IMR-90 (cell line): Measurements from ENCODE around the gene TSPEAR. TPM values are rescaled to one million over a fixed set of nuclear protein-coding genes. Genes with fewer than 3 reads are reported as not detected.

ENCODE experiments used
- ATAC-seq: fragments of 200-7000 bp; cut with Tn5 transposase; 2 replicates; pipeline ENCODE4 v1.9.1; 2020; ENCODE audit warnings: low read depth, mild to moderate bottlenecking, moderate library complexity
- BruUV-seq: library from RNA; stranded (reverse); fragments of 400-500 nt; replicated peaks from 2 replicates; lab custom pipeline; 2021; lab: Mats Ljungman, UMichigan
- CTCF ChIA-PET: fragments of 300-600 bp; formaldehyde crosslinking; extraction: SDS; loops from one replicate; lab custom pipeline; 2021; ENCODE audit warnings: antibody characterized with exemption; lab: Yijun Ruan, JAX
- POLR2A ChIA-PET: fragments of 300-600 bp; sonication (Branson Sonifier 250); formaldehyde crosslinking; loops from one replicate; lab custom pipeline; 2022; ENCODE audit warnings: antibody characterized with exemption; ENCODE audit not compliant: unreplicated experiment; lab: Charles Lee
- DNase-seq: peaks from one replicate; pipeline ENCODE4 v3.0.0; 2013
- H2AFZ ChIP-seq: replicated peaks from 2 replicates; pipeline ENCODE3; 2013; ENCODE audit warnings: low read length, mild to moderate bottlenecking; ENCODE audit not compliant: poor library complexity
- H2AK5ac ChIP-seq: 2 replicates; pipeline ENCODE4 v1.6.1; 2013; ENCODE audit warnings: low read depth, low read length, inconsistent platforms
- H2AK9ac ChIP-seq: replicated peaks from 2 replicates; pipeline ENCODE3; 2013; ENCODE audit warnings: mild to moderate bottlenecking, low read depth, low read length, moderate library complexity; ENCODE audit not compliant: poor library complexity
- H2BK120ac ChIP-seq: 2 replicates; pipeline ENCODE4 v1.6.1; 2013; ENCODE audit warnings: low read depth, low read length, inconsistent platforms
- H2BK15ac ChIP-seq: 3 replicates; pipeline ENCODE4 v1.6.1; 2013; ENCODE audit warnings: low read depth, low read length, inconsistent platforms
- H2BK20ac ChIP-seq: 2 replicates; pipeline ENCODE4 v1.6.1; 2013; ENCODE audit warnings: low read depth, mild to moderate bottlenecking, inconsistent platforms, low read length, moderate library complexity
- H2BK5ac ChIP-seq: 2 replicates; pipeline ENCODE4 v1.6.1; 2013; ENCODE audit warnings: mild to moderate bottlenecking, low read depth, low read length, inconsistent platforms; ENCODE audit not compliant: poor library complexity, severe bottlenecking
- H3K14ac ChIP-seq: replicated peaks from 2 replicates; pipeline ENCODE4 v1.6.1; 2013; ENCODE audit warnings: low read depth, low read length, inconsistent platforms
- H3K18ac ChIP-seq: 2 replicates; pipeline ENCODE4 v1.6.1; 2013; ENCODE audit warnings: low read depth, low read length, control low read depth
- H3K23ac ChIP-seq: 2 replicates; pipeline ENCODE4 v1.6.1; 2013; ENCODE audit warnings: low read depth, low read length, inconsistent platforms
- H3K27ac ChIP-seq: 2 replicates; pipeline ENCODE4 v1.5.1; 2013; ENCODE audit warnings: mild to moderate bottlenecking, control low read depth, low read length; ENCODE audit not compliant: insufficient read depth
- H3K27me3 ChIP-seq: 2 replicates; pipeline ENCODE4 v1.6.1; 2013; ENCODE audit warnings: low read length; ENCODE audit not compliant: control insufficient read depth, insufficient read depth
- H3K36me3 ChIP-seq: 2 replicates; pipeline ENCODE4 v1.6.1; 2013; ENCODE audit warnings: low read length, mixed read lengths; ENCODE audit not compliant: control insufficient read depth, insufficient read depth
- H3K4ac ChIP-seq: 2 replicates; pipeline ENCODE4 v1.6.1; 2013; ENCODE audit warnings: low read depth, low read length, inconsistent platforms
- H3K4me1 ChIP-seq: 2 replicates; pipeline ENCODE4 v1.6.1; 2013; ENCODE audit warnings: low read length, mixed read lengths; ENCODE audit not compliant: control insufficient read depth, insufficient read depth
- H3K4me2 ChIP-seq: 2 replicates; pipeline ENCODE4 v1.6.1; 2013; ENCODE audit warnings: low read depth, mild to moderate bottlenecking, control low read depth, low read length, moderate library complexity
- H3K4me3 ChIP-seq: 2 replicates; pipeline ENCODE4 v1.5.1; 2013; ENCODE audit warnings: low read depth, mild to moderate bottlenecking, control low read depth, low read length, moderate library complexity; ENCODE audit not compliant: insufficient read depth
- H3K56ac ChIP-seq: 2 replicates; pipeline ENCODE4 v1.6.1; 2013; ENCODE audit warnings: low read length, inconsistent platforms; ENCODE audit not compliant: insufficient read depth; ENCODE audit errors: extremely low read depth
- H3K79me1 ChIP-seq, 2 experiments: 2 replicates each; pipeline ENCODE4 v1.6.1; 2013; ENCODE audit warnings: low read length in 2 of 2, inconsistent platforms in 1 of 2, low read depth in 1 of 2
- H3K9ac ChIP-seq: 2 replicates; pipeline ENCODE4 v1.6.1; 2013; ENCODE audit warnings: low read depth, low read length, control low read depth
- H3K9me1 ChIP-seq: 2 replicates; pipeline ENCODE4 v1.6.1; 2013; ENCODE audit warnings: low read length, inconsistent platforms; ENCODE audit not compliant: insufficient read depth
- H3K9me3 ChIP-seq: 2 replicates; pipeline ENCODE4 v1.6.1; 2013; ENCODE audit warnings: low read length; ENCODE audit not compliant: control insufficient read depth, insufficient read depth
- H4K20me1 ChIP-seq: 2 replicates; pipeline ENCODE4 v1.6.1; 2013; ENCODE audit warnings: low read length, inconsistent platforms; ENCODE audit not compliant: insufficient read depth
- H4K5ac ChIP-seq: 2 replicates; pipeline ENCODE4 v1.6.1; 2013; ENCODE audit warnings: mild to moderate bottlenecking, low read depth, low read length, control low read depth
- H4K8ac ChIP-seq, 2 experiments: 2 replicates each; pipeline ENCODE4 v1.6.1; 2013; ENCODE audit warnings: low read depth in 2 of 2, low read length in 2 of 2, control low read depth in 1 of 2, inconsistent platforms in 1 of 2
- H4K91ac ChIP-seq: 2 replicates; pipeline ENCODE4 v1.6.1; 2013; ENCODE audit warnings: low read depth, low read length, inconsistent platforms; ENCODE audit not compliant: insufficient read depth
- BHLHE40 ChIP-seq: fragments of 150-350 bp; IDR thresholded peaks from 2 replicates; pipeline ENCODE4 v1.6.1; 2016; ENCODE audit warnings: mild to moderate bottlenecking, low read depth, low read length
- CEBPB ChIP-seq: IDR thresholded peaks from 2 replicates; pipeline ENCODE4 v1.6.1; 2012; ENCODE audit warnings: low read depth, low read length, improper control_type of control experiment
- CHD1 ChIP-seq: IDR thresholded peaks from 2 replicates; pipeline ENCODE4 v1.6.1; 2012; ENCODE audit warnings: low read depth, low read length, improper control_type of control experiment
- CTCF ChIP-seq: conservative IDR thresholded peaks from 2 replicates; pipeline ENCODE4 v1.5.1; 2012; ENCODE audit warnings: mild to moderate bottlenecking, low read depth, low read length, improper control_type of control experiment
- MAFK ChIP-seq: IDR thresholded peaks from 2 replicates; pipeline ENCODE4 v1.6.1; 2012; ENCODE audit warnings: low read depth, low read length, improper control_type of control experiment
- MAZ ChIP-seq: IDR thresholded peaks from 2 replicates; pipeline ENCODE4 v1.6.1; 2012; ENCODE audit warnings: low read depth, mild to moderate bottlenecking, low read length, improper control_type of control experiment, moderate library complexity, borderline replicate concordance
- MXI1 ChIP-seq: IDR thresholded peaks from 2 replicates; pipeline ENCODE4 v1.6.1; 2012; ENCODE audit warnings: low read depth, mild to moderate bottlenecking, low read length, moderate library complexity, borderline replicate concordance
- POLR2A ChIP-seq: IDR thresholded peaks from 2 replicates; pipeline ENCODE4 v1.6.1; 2012; ENCODE audit warnings: mild to moderate bottlenecking, low read depth, low read length
- RAD21 ChIP-seq: IDR thresholded peaks from 2 replicates; pipeline ENCODE4 v1.6.1; 2012; ENCODE audit warnings: low read length, improper control_type of control experiment
- RCOR1 ChIP-seq: IDR thresholded peaks from 2 replicates; pipeline ENCODE4 v1.6.1; 2012; ENCODE audit warnings: mild to moderate bottlenecking, low read length, improper control_type of control experiment; ENCODE audit not compliant: insufficient replicate concordance
- RFX5 ChIP-seq: IDR thresholded peaks from 2 replicates; pipeline ENCODE4 v1.8.0; 2012; ENCODE audit warnings: low read depth, mild to moderate bottlenecking, low read length, moderate library complexity
- SMC3 ChIP-seq: fragments of 150-350 bp; IDR thresholded peaks from 2 replicates; pipeline ENCODE4 v1.6.1; 2016; ENCODE audit warnings: low read depth, mild to moderate bottlenecking, antibody characterized with exemption, low read length, moderate library complexity
- WGBS, 2 experiments: methylation state at CpG; one replicate each; pipeline versions ENCODE4 v1.1.5 to v1.1.7; 2013; ENCODE audit warnings: missing lambda C conversion rate in 2 of 2; ENCODE audit not compliant: insufficient read length in 1 of 2; ENCODE audit errors: extremely low coverage in 2 of 2; 5-methylcytosine and 5-hydroxymethylcytosine counted together
- dilution Hi-C: fragments of 300-500 bp; cut with HindIII; formaldehyde crosslinking; loops from one replicate; pipeline ENCODE4 v1.14.3; 2018; ENCODE audit warnings: low sequenced_read_pairs; ENCODE audit not compliant: unreplicated experiment
- in situ Hi-C: fragments of 300-500 bp; cut with MboI; formaldehyde crosslinking; loops from 3 replicates; pipeline ENCODE4 v1.14.3; 2019; ENCODE audit warnings: low sequenced_read_pairs, inconsistent platforms, mixed read lengths
- intact Hi-C: fragments of 100-400 bp; cut with micrococcal nuclease; formaldehyde crosslinking; loops from 2 replicates; pipeline ENCODE4 v1.10.0; 2022
- polyA plus RNA-seq, 3 experiments: library from polyadenylated mRNA; depleted of rRNA; stranded (reverse); fragments of >200 nt; gene quantifications; 2 replicates each; pipeline ENCODE4 v1.2.3, GENCODE V29; 2012; ENCODE audit warnings: low replicate concordance in 1 of 3
- total RNA-seq: library from RNA; depleted of rRNA; stranded (reverse); fragments of >200 nt; gene quantifications from 2 replicates; pipeline ENCODE4 v1.2.3, GENCODE V29; 2012
- TF ChIP-seq, protein P1 (sequence below): fragments of 150-350 bp; IDR thresholded peaks from 2 replicates; pipeline ENCODE4 v1.6.1; 2016; ENCODE audit warnings: low read depth, mild to moderate bottlenecking, low read length, moderate library complexity, borderline replicate concordance

TSPEAR gene
- total and polyA plus RNA-seq, 2 of the 4 experiments (the other 2 are of a cell fraction): not detected

DNA sequence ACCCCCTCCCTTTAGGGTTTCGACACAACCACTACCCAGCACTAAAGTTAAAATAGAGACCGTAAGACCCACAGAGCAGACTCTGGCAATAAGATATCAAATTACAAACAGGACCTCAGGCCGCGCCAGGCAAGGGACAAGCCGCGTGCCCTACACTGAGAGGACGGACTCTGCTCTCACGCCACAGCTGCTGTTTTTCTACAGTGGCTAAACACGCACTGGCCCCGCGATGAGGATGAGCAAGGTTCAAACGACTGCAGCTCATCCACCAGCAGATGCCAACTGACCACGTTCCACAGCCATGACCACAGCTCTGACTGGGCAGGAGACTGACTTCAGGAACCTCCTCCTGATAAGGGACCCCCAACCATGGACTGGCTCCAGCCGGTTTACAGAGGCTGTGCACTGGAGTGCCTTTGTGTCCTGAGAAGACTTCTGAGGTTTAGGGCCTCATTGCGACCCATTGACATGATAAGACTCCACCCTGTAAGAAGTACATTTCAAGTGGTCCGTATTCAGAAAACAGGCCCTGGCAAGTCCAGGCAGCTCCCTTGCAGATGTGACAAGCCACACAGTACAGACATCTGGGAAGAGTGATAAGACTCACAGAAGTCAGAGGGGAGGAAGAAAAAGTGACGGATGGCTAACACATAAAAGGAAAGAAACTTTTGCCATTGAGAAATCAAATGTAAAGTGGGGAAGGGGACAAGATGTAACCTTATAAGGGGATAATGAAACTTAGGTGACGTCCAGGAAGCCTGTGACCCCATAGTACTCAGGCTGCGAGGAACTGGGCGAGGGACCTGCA lies 117.6 kb downstream of the TSPEAR start:
- POLR2A ChIA-PET: no interaction called here
- Histone ChIP-seq H4K5ac (no peak overlapping the region), H4K91ac (no peak overlapping the region), H2BK20ac (no peak overlapping the region), H2AK5ac (no peak overlapping the region), H3K36me3 (no peaks in the 10 kb centered on the region), H3K14ac (no peak overlapping the region), H3K4me2 (no peak overlapping the region), H3K23ac (no peak overlapping the region), H3K4me1 (no peaks in the 10 kb centered on the region), H4K20me1 (no peaks in the 10 kb centered on the region), H2AFZ (peak overlapping the region; percentile 8), H3K27ac (no peak overlapping the region), H3K9ac (no peak overlapping the region), H3K27me3 (peaks cover 4% of the 10 kb centered on the region; the same call in 1 of the 2 replicates), H3K4me3 (no peak overlapping the region), H3K4ac (no peak overlapping the region), H3K9me1 (no peaks in the 10 kb centered on the region), H2BK5ac (no peak overlapping the region), H3K79me1 (no peaks in the 10 kb centered on the region), H2AK9ac (no peak overlapping the region), H3K9me3 (no peaks in the 10 kb centered on the region), H3K56ac (no peak overlapping the region), H2BK120ac (no peak overlapping the region), H3K18ac (no peak overlapping the region), H4K8ac (no peak overlapping the region), H2BK15ac (no peak overlapping the region)
- no peak for TF ChIP-seq MXI1
- TF ChIP-seq SMC3: no peak
- no peak for TF ChIP-seq CEBPB
- no peak for TF ChIP-seq RFX5
- no peak for TF ChIP-seq RAD21
- no peak for TF ChIP-seq CHD1
- TF ChIP-seq CTCF: no peak
- no peak for TF ChIP-seq MAFK
- TF ChIP-seq MAZ: no peak
- TF ChIP-seq, protein P1, sequence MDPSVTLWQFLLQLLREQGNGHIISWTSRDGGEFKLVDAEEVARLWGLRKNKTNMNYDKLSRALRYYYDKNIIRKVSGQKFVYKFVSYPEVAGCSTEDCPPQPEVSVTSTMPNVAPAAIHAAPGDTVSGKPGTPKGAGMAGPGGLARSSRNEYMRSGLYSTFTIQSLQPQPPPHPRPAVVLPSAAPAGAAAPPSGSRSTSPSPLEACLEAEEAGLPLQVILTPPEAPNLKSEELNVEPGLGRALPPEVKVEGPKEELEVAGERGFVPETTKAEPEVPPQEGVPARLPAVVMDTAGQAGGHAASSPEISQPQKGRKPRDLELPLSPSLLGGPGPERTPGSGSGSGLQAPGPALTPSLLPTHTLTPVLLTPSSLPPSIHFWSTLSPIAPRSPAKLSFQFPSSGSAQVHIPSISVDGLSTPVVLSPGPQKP: no peak
- TF ChIP-seq RCOR1: no peak
- TF ChIP-seq POLR2A: no peak
- no peak for TF ChIP-seq BHLHE40
- 78% methylated on average over 4 of the region's 20 CpGs; no CpG with 5 or more reads in 1 of the 2 experiments for WGBS, 2 experiments
- CTCF ChIA-PET: no interaction called here
- peak; percentile 73 for ATAC-seq
- dilution Hi-C loops: no loop called here
- intact Hi-C loops: no loop called here
- DNase-seq: peak; percentile 12
- in situ Hi-C loops: no loop called here
- BruUV-seq: no TSS peak
